HG03558 (cell line): ENCODE data around the gene OS9.
"Not testable (repeated sequence)": the region's sequence is repeated elsewhere in the genome, so short reads cannot be mapped to it uniquely, and the experiment has no call there.

Source experiments
- ATAC-seq: cut with Tn5 transposase; IDR thresholded peaks from one replicate; pipeline ENCODE4 v1.9.1; 2021; ENCODE audit warnings: moderate number of reproducible peaks; ENCODE audit not compliant: unreplicated experiment; ENCODE audit errors: extremely low read depth

The OS9 gene

DNA sequence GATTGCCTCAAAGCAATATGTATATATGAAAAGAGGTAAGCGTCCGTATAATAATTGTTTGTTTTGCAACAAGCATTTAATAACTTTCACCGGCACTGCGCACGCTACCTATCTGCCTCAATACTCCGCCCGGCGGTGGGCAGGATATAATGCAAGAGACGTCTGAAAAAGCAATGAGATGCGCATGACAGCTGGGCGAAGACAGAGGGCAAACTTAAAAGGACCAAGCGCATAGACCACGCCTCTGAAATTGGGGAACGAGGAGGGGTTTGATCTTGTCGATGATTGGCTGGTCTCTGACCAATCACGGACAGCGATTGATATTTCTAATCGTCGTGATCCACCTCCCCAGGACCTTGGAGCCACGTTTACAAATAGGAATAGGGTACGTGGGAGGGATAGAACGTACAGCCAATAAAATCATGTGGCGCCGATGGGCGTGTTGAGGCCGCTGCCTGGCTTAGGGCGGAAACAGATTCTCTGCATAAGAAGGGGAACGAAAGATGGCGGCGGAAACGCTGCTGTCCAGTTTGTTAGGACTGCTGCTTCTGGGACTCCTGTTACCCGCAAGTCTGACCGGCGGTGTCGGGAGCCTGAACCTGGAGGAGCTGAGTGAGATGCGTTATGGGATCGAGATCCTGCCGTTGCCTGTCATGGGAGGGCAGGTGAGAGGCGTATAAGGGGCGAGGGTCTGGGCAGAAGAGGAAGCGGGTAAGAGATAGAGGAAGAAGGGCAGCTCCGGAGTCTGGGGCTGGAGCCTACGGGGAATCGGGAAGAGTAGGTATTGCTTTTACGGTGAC, at the start of gene OS9:
Gene OS9 (plus strand): TSS at position 474 of the 800 bp plus-strand sequence. CDS start 30 bp downstream, at position 504.
- ATAC-seq = peak; percentile 91

- not testable (repeated sequence) for ATAC-seq
Measured at GRCh38 chr12:57645990-57646658, 47.8 kb upstream of the OS9 start.

GRCh38 chr12:57646659-57647049, 47.3 kb upstream of the OS9 start:
- ATAC-seq = not testable (repeated sequence)

- no peak for ATAC-seq
Measured at GRCh38 chr12:57654042-57654441, 39.9 kb upstream of the OS9 start.

- no peak for ATAC-seq
Measured at GRCh38 chr12:57655541-57656240, 38.2 kb upstream of the OS9 start.

DNA sequence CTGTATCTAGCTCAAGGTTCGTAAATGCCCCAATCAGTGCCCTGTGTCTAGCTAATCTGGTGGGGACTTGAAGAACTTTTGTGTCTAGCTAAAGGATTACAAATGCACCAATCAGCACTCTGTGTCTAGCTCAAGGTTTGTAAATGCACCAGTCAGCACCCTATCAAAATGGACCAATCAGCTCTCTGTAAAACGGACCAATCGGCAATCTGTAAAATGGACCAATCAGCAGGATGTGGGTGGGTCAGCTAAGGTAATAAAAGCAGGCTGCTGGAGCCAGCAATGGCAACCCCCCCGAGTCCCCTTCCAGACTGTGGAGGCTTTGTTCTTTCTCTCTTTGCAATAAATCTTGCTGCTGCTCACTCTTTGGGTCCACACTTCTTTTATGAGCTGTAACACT, 37.5 kb upstream of the OS9 start:
- ATAC-seq = not testable (repeated sequence)

GRCh38 chr12:57657744-57658143, 36.2 kb upstream of the OS9 start:
- ATAC-seq = no peak

GRCh38 chr12:57658890-57659289, 35.0 kb upstream of the OS9 start:
- ATAC-seq = no peak

DNA sequence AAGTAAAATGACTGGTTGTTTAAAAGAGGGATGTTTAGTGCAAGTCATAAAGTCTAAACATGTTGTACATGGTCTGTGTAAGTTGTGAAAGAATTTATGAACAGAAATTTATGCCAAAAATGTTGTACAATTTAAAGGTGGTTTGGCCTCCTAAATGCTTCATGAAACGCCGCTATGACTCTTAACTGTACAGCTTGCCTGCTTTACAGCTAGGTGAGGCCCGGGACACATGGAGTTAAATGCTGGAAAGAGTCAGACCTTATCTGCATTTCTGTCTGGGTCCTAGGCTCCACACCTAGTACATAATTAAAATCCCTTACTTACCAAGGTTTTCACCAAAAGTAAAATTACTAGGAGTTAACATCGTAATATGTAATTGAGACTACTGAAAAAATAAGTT, 32.6 kb upstream of the OS9 start:
- ATAC-seq = no peak

- ATAC-seq = not testable (repeated sequence)
Measured at GRCh38 chr12:57665066-57665820, 28.7 kb upstream of the OS9 start.

GRCh38 chr12:57666897-57667296, 27.0 kb upstream of the OS9 start:
- no peak for ATAC-seq

DNA sequence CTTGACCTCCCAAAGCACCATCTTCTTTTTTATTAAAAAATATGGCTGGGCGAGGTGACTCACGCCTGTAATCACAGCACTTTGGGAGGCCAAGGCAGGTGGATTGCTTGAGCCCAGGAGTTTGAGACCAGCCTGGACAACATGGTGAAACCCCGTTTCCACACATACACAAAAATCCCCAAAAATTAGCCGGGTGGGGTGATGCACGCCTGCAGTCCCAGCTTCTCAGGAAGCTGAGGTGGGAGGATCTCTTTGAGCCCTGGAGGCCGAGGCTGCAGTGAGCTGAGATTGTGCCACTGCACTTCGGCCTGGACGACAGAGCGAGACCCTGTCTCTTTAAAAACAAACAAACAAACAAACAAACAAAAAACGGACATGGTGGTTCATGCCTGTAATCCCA, 24.2 kb upstream of the OS9 start:
- not testable (repeated sequence) for ATAC-seq

GRCh38 chr12:57671811-57672210, 22.1 kb upstream of the OS9 start:
- not testable (repeated sequence) for ATAC-seq

DNA sequence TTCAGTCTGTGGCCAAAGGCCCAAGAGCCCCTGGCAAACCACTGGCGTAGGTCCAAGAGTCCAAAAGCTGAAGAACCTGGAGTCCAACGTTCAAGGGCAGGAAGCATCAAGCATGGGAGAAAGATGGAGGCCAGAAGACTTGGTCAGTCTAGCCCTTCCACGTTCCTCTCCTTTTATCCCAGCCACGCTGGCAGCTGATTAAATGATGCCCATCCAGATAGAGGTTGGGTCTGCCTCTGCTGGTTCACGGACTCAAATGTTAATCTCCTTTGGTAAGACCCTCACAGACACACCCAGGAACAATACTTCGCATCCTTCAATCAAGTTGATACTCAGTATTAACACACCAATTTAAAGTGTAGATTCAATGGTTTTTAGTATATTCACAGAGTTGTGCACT, 21.1 kb upstream of the OS9 start:
- no peak for ATAC-seq

DNA sequence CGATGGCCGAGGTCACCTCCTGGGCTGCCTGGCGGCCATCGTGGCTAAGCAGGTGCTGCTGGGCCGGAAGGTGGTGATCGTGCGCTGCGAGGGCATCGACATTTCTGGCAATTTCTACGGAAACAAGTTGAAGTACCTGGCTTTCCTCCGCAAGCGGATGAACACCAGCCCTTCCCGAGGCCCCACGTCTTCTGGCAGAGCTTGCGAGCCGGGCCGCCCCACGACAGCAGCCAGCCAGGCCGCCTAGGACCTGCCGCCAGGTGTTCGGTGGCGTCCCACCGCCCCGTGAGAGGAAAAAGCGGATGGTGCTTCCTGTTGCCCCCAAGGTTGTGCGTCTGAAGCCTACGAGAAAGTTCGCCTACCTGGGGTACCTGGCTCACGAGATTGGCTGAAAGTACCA, 19.2 kb upstream of the OS9 start:
- no peak for ATAC-seq

GRCh38 chr12:57677947-57678346, 16.0 kb upstream of the OS9 start:
- not testable (repeated sequence) for ATAC-seq

DNA sequence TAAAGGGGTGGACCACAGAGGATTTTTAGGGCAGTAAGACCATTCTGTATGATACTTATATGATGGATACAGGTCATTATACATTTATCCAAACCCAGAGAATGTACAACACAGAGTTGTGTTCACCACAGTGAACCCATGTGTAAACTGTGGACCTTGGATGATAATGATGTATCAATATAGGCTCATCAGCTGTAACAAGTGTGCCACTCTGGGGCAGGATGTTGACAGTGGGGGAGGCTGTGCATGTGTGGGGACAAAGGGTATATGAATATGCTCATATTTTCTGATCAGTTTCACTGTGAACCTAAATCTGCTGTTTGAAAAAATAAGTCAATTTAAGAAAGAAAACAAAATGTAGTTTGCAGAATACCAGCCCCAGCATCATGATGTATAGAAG, 14.2 kb upstream of the OS9 start:
- no peak for ATAC-seq

- ATAC-seq = no peak
Measured at GRCh38 chr12:57687862-57688261, 6.1 kb upstream of the OS9 start.

DNA sequence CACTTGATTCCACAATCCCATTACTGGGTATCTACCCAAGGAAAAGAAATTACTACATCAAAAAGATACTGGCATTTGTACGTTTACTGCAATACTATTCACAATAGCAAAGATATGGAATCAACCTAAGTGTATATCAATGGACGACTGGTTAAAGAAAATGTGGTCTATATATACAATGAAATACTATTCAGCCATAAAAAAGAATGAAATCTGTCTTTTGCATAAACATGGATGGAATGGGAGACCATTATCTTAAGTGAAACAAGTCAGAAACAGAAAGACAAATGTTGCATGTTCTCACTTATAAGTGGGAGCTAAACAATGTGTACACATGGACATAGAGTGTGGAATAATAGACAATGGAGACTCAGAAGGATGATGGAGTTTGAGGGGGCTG, 5.0 kb upstream of the OS9 start:
- ATAC-seq = no peak

- ATAC-seq = no peak
Measured at GRCh38 chr12:57692500-57692899, 1.4 kb upstream of the OS9 start.

DNA sequence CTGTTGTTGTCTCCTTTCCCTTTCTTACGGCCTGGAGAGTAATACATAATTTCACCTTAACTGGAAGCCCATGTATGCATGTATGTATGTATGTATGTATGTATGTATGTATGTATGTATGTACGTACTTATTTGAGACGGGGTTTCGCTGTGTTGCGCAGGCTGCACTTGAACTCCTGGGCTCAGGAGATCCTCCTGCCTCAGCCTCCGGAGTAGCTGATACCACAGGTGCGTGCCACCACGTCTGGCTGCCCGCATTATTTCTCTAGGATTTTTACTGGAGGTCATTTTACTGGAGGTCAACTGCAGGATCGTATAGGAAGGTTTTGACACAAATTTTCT, 644 bp upstream of the OS9 start:
- ATAC-seq = no peak
